ENCODE measurements around the gene SRPX2. TPM values are rescaled to one million over a fixed set of nuclear protein-coding genes. Genes with fewer than 3 reads are reported as not detected.

Gene SRPX2
- total RNA-seq, 2 donors from 2014 or later: 4.4 to 5.8 TPM

GRCh38 chrX:100673397-100673953 is 29.5 kb downstream of the SRPX2 start:
- H3K9me3 ChIP-seq: no peaks in the 10 kb centered on the region
- H3K27me3 ChIP-seq: no peaks in the 10 kb centered on the region
- no peaks in the 10 kb centered on the region for H3K4me1 ChIP-seq
- intact Hi-C loops (cut with DNase I): no loop called here
- no peak for DNase-seq
- no peak overlapping the region for H3K9ac ChIP-seq (ENCODE audit: low read depth in 2 of 2, low read length in 2 of 2)
- TF ChIP-seq CTCF (IDR thresholded peaks at IDR 0.05): no peak
- no peak overlapping the region for H3K4me3 ChIP-seq
- H3K27ac ChIP-seq: no peak overlapping the region
- H3K36me3 ChIP-seq: no peaks in the 10 kb centered on the region

- H3K9me3 ChIP-seq: no peaks in the 10 kb centered on the region
- no peak for TF ChIP-seq CTCF (IDR thresholded peaks at IDR 0.05)
- H3K9ac ChIP-seq (ENCODE audit: low read depth in 2 of 2, low read length in 2 of 2): no peak overlapping the region
- no peaks in the 10 kb centered on the region for H3K36me3 ChIP-seq
- intact Hi-C loops (cut with DNase I): no loop called here
- no peak overlapping the region for H3K4me3 ChIP-seq
- DNase-seq: no peak
- no peak overlapping the region for H3K27ac ChIP-seq
- no peaks in the 10 kb centered on the region for H3K4me1 ChIP-seq
- H3K27me3 ChIP-seq: no peaks in the 10 kb centered on the region
These were observed 30.7 kb downstream of the SRPX2 start for GRCh38 chrX:100674705-100675104.

DNA sequence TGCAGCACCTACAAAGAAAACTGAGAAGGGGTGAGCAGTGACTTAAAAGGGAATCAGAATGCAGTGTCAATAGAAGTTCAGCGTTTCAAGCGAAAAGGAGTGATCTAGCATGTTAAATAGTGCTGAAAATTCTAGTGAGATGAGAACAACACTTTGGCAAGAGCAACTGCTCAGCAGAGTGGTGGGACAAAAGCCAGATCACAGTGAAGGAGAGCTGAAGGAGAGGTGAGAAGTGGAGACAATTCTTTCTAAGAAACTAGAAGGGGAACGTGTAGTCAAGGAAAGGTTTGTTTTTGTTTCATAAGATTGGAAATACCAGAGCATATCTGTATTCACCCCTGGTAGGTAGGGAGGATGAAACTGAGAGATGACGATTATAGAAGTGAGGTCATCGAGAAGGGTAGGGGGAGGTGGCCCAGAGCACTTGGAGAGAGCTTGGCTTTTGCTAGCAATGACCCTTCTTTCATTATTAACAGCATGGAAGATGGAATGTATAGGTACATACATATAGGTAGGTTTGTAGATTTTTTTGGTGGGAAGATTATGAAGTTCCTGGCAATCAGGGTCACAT is 33.7 kb downstream of the SRPX2 start:
- TF ChIP-seq CTCF (IDR thresholded peaks at IDR 0.05): no peak
- Histone ChIP-seq H3K36me3 (no peaks in the 10 kb centered on the region), H3K9ac (ENCODE audit: low read depth in 2 of 2, low read length in 2 of 2) (no peak overlapping the region), H3K27me3 (no peaks in the 10 kb centered on the region), H3K4me3 (no peak overlapping the region), H3K27ac (no peak overlapping the region), H3K4me1 (no peaks in the 10 kb centered on the region), H3K9me3 (no peaks in the 10 kb centered on the region)
- intact Hi-C loops (cut with DNase I): no loop called here
- no peak for DNase-seq

GRCh38 chrX:100680756-100681155 is 36.8 kb downstream of the SRPX2 start:
- intact Hi-C loops (cut with DNase I): no loop called here
- Histone ChIP-seq H3K4me1 (no peaks in the 10 kb centered on the region), H3K27ac (no peak overlapping the region), H3K27me3 (no peaks in the 10 kb centered on the region), H3K9me3 (no peaks in the 10 kb centered on the region), H3K9ac (ENCODE audit: low read depth in 2 of 2, low read length in 2 of 2) (no peak overlapping the region), H3K4me3 (no peak overlapping the region), H3K36me3 (no peaks in the 10 kb centered on the region)
- no peak for TF ChIP-seq CTCF (IDR thresholded peaks at IDR 0.05)
- no peak for DNase-seq

DNA sequence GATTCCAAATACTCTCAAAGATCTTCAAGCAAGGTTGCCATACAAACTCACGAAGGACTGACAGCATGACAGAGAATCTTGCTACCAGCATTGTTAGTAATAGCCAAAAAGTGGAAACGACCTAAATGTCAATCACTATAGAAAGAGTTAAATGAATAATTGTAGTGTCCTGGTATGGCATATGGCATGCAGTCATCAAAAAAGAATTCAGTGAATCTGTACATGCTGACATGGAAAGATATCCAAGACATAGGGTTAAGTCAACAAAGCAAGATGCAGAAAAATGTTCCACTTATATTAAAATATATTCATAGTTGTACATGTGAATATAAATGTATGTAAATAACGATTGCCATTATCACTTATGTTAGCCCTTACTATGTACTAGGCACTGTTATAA is 37.6 kb downstream of the SRPX2 start:
- TF ChIP-seq CTCF (IDR thresholded peaks at IDR 0.05): no peak
- Histone ChIP-seq H3K27ac (no peak overlapping the region), H3K4me3 (no peak overlapping the region), H3K36me3 (no peaks in the 10 kb centered on the region), H3K9me3 (no peaks in the 10 kb centered on the region), H3K9ac (ENCODE audit: low read depth in 2 of 2, low read length in 2 of 2) (no peak overlapping the region), H3K27me3 (no peaks in the 10 kb centered on the region), H3K4me1 (no peaks in the 10 kb centered on the region)
- no peak for DNase-seq
- intact Hi-C loops (cut with DNase I): no loop called here

Measured in colonic mucosa (tissue), 4 donors.